BLaER1 (cell line): ENCODE measurements around the gene TBX6.

Experiments
- H3K27ac ChIP-seq: shearing (Covaris generic); formaldehyde crosslinking; 2 replicates; pipeline ENCODE4 v1.8.1; 2022
- H3K27me3 ChIP-seq: shearing (Covaris generic); formaldehyde crosslinking; 2 replicates; pipeline ENCODE4 v1.8.1; 2022
- H3K36me3 ChIP-seq: shearing (Covaris generic); formaldehyde crosslinking; 2 replicates; pipeline ENCODE4 v1.8.1; 2022
- H3K4me1 ChIP-seq: shearing (Covaris generic); formaldehyde crosslinking; 2 replicates; pipeline ENCODE4 v1.8.1; 2022
- H3K4me2 ChIP-seq: shearing (Covaris generic); formaldehyde crosslinking; 2 replicates; pipeline ENCODE4 v1.8.1; 2022
- H3K4me3 ChIP-seq: shearing (Covaris generic); formaldehyde crosslinking; 2 replicates; pipeline ENCODE4 v1.8.1; 2022
- H3K9ac ChIP-seq: shearing (Covaris generic); formaldehyde crosslinking; 2 replicates; pipeline ENCODE4 v1.8.1; 2022
- H3K9me3 ChIP-seq: shearing (Covaris generic); formaldehyde crosslinking; 2 replicates; pipeline ENCODE4 v1.8.1; 2022
- H4K20me1 ChIP-seq: shearing (Covaris generic); formaldehyde crosslinking; 2 replicates; pipeline ENCODE4 v1.8.1; 2022
- Cebpa-rat ChIP-seq: shearing (Covaris generic); IDR thresholded peaks from 2 replicates; pipeline ENCODE4 v1.8.1; 2022

TBX6 gene

GRCh38 chr16:30040221-30040620 is 51.5 kb downstream of the TBX6 start:
- Histone ChIP-seq H3K36me3 (no peaks in the 10 kb centered on the region), H4K20me1 (no peaks in the 10 kb centered on the region), H3K27ac (no peak overlapping the region), H3K9me3 (no peaks in the 10 kb centered on the region), H3K4me3 (no peak overlapping the region), H3K4me1 (no peaks in the 10 kb centered on the region), H3K27me3 (no peaks in the 10 kb centered on the region), H3K9ac (no peak overlapping the region), H3K4me2 (no peak overlapping the region)
- no peak for TF ChIP-seq Cebpa-rat
